K562 (cell line): ENCODE measurements around the gene RSRC1. TPM values are rescaled to one million over a fixed set of nuclear protein-coding genes. Genes with fewer than 3 reads are reported as not detected.

Source experiments
- BRCA1 ChIP-seq, 2 experiments: fragments of 450-650 bp in 1 of 2; sonication (generic) in 1 of 2; formaldehyde crosslinking in 1 of 2; IDR thresholded peaks; 2 replicates each; pipeline versions ENCODE4 v1.5.0 to v1.6.1; 2017 to 2020; ENCODE audit warnings: mild to moderate bottlenecking in 1 of 2, missing genetic modification reagents in 1 of 2
- CTCF ChIP-seq, 3 experiments: IDR thresholded peaks in 2 of 3; conservative IDR thresholded peaks in 1 of 3; 2 replicates each; pipeline ENCODE4 v1.5.1; 2011 to 2012; ENCODE audit warnings: low read length in 3 of 3, mild to moderate bottlenecking in 3 of 3, control low read depth in 2 of 3, improper control_type of control experiment in 1 of 3, inconsistent platforms in 1 of 3, low read depth in 1 of 3, mixed read lengths in 1 of 3, moderate library complexity in 1 of 3; ENCODE audit not compliant: insufficient read depth in 2 of 3
- HBP1 ChIP-seq: fragments of 450-650 bp; formaldehyde crosslinking; IDR thresholded peaks from 2 replicates; pipeline ENCODE4 v1.4.0; 2022; ENCODE audit warnings: missing genetic modification characterization
- JUN ChIP-seq, 2 experiments: sonication (generic) in 1 of 2; formaldehyde crosslinking in 1 of 2; IDR thresholded peaks; 2 replicates each; pipeline versions ENCODE4 v1.6.1 to v1.8.0; 2012 to 2022; ENCODE audit warnings: borderline replicate concordance in 2 of 2, mild to moderate bottlenecking in 2 of 2, improper control_type of control experiment in 1 of 2, low read depth in 1 of 2, low read length in 1 of 2, missing genetic modification reagents in 1 of 2
- MYC ChIP-seq, 2 experiments: fragments of 250-450 bp in 1 of 2; sonication (Bioruptor Pico) in 1 of 2; IDR thresholded peaks; 2 replicates each; pipeline versions ENCODE4 v1.5.1 to v1.6.1; 2012 to 2021; ENCODE audit warnings: low read depth in 2 of 2, borderline replicate concordance in 1 of 2, improper control_type of control experiment in 1 of 2, low read length in 1 of 2, mild to moderate bottlenecking in 1 of 2, moderate library complexity in 1 of 2
- NR3C1 ChIP-seq: sonication (generic); formaldehyde crosslinking; IDR thresholded peaks from 2 replicates; pipeline ENCODE4 v1.8.1; 2022; ENCODE audit warnings: missing genetic modification reagents
- RFX7 ChIP-seq: fragments of 250-450 bp; sonication (Bioruptor Pico); IDR thresholded peaks from 2 replicates; pipeline ENCODE4 v1.5.1; 2021; ENCODE audit warnings: mild to moderate bottlenecking
- SMAD2 ChIP-seq: fragments of 150-350 bp; IDR thresholded peaks from 2 replicates; pipeline ENCODE4 v1.6.1; 2014; ENCODE audit warnings: low read depth, mild to moderate bottlenecking, low read length
- TEAD1 ChIP-seq, 2 experiments: fragments of 450-650 bp in 1 of 2; sonication (generic) in 1 of 2; formaldehyde crosslinking; IDR thresholded peaks; 2 replicates each; pipeline versions ENCODE4 v1.4.0 to v1.8.0; 2020 to 2022; ENCODE audit warnings: mild to moderate bottlenecking in 2 of 2, missing genetic modification reagents in 1 of 2
- TRIM28 ChIP-seq: fragments of 450-650 bp; IDR thresholded peaks from 2 replicates; pipeline ENCODE4 v1.6.1; 2017
- ZBTB12 ChIP-seq: fragments of 250-450 bp; sonication (Bioruptor Pico); IDR thresholded peaks from 2 replicates; pipeline ENCODE4 v1.4.0; 2020
- ZBTB34 ChIP-seq: fragments of 250-450 bp; sonication (Bioruptor Pico); IDR thresholded peaks from 2 replicates; pipeline ENCODE4 v1.8.0; 2021; ENCODE audit warnings: mild to moderate bottlenecking, moderate library complexity
- ZFP91 ChIP-seq: sonication (generic); formaldehyde crosslinking; IDR thresholded peaks from 2 replicates; pipeline ENCODE4 v1.8.0; 2022; ENCODE audit warnings: mild to moderate bottlenecking, missing genetic modification reagents
- ZNF253 ChIP-seq: fragments of 250-450 bp; sonication (Bioruptor Pico); conservative IDR thresholded peaks from 2 replicates; pipeline ENCODE4 v1.6.1; 2021; ENCODE audit warnings: mild to moderate bottlenecking
- ZNF384 ChIP-seq: IDR thresholded peaks from 2 replicates; pipeline ENCODE4 v1.6.1; 2012; ENCODE audit warnings: low read depth, low read length, improper control_type of control experiment
- ZNF408 ChIP-seq: fragments of 250-450 bp; sonication (Bioruptor Pico); IDR thresholded peaks from 2 replicates; pipeline ENCODE4 v1.4.0; 2020; ENCODE audit warnings: low read depth, mild to moderate bottlenecking, moderate library complexity
- ZNF431 ChIP-seq: sonication (generic); formaldehyde crosslinking; IDR thresholded peaks from 2 replicates; pipeline ENCODE4 v1.8.0; 2022; ENCODE audit warnings: mild to moderate bottlenecking, missing genetic modification reagents
- ZNF436 ChIP-seq: fragments of 250-450, 450-650 bp; sonication (Bioruptor Pico); formaldehyde crosslinking; IDR thresholded peaks from 2 replicates; pipeline ENCODE4 v1.7.0; 2020; ENCODE audit warnings: mild to moderate bottlenecking
- ZSCAN32 ChIP-seq: fragments of 450-650 bp; formaldehyde crosslinking; IDR thresholded peaks from 2 replicates; pipeline ENCODE4 v1.4.0; 2020; ENCODE audit warnings: mild to moderate bottlenecking, moderate library complexity
- polyA plus RNA-seq, 8 experiments: library from polyadenylated mRNA; depleted of rRNA in 4 of 8; stranded (reverse) in 5 of 8; unstranded in 3 of 8; fragments of >200 nt; fragmentation: Nextera tagmentation in 2 of 8; fragmentation: Illumina TruSeq in 1 of 8; extraction: Ambion mirVana in 2 of 8; extraction: Trizol in 1 of 8; gene quantifications; 2 replicates each; pipeline versions ENCODE4 v1.2.1 to v1.2.3, GENCODE V29; 2011 to 2014; ENCODE audit warnings: inconsistent platforms in 1 of 8, missing spikeins in 1 of 8
- total RNA-seq, 7 experiments: library from RNA; depleted of rRNA in 6 of 7; stranded (reverse); fragments of >200 nt in 6 of 7; fragmentation: Illumina TruSeq in 2 of 7; extraction: Trizol in 2 of 7; gene quantifications; 2 replicates each; pipeline versions ENCODE4 v1.2.1 to v1.2.3, GENCODE V29; 2011 to 2021; ENCODE audit warnings: low replicate concordance in 1 of 7

Gene RSRC1
- total and polyA plus RNA-seq, 9 of the 15 experiments (the other 6 are each of a cell fraction or from before 2014, with no cell fraction given), result 19.3 to 128 (median 75.5) TPM

GRCh38 chr3:158434412-158435038 lies 324.6 kb downstream of the RSRC1 start (continued):
- TF ChIP-seq ZNF253 (no peak), ZFP91 (CRISPR knock-in tag) (no peak), ZNF436 (CRISPR knock-in tag) (no peak), NR3C1 (CRISPR knock-in tag) (no peak), TEAD1 (CRISPR knock-in tag; IDR thresholded peaks at IDR 0.05) (peak in 1 of 2 experiments; percentile 67; a peak in 1 of 4 replicates), SMAD2 (no peak), MYC (IDR thresholded peaks at IDR 0.05; ENCODE audit: low read depth, low read length) (0 out of 2 replicates have a peak, but pooled peaks have one; percentile 12), MYC (CRISPR knock-in tag; IDR thresholded peaks at IDR 0.05; ENCODE audit: borderline replicate concordance, low read depth) (no peak), ZNF431 (CRISPR knock-in tag) (no peak), ZNF408 (CRISPR knock-in tag) (no peak), RFX7 (CRISPR knock-in tag) (no peak), JUN (IDR thresholded peaks at IDR 0.05; ENCODE audit: borderline replicate concordance, low read depth, low read length) (no peak), JUN (CRISPR knock-in tag; IDR thresholded peaks at IDR 0.05; ENCODE audit: borderline replicate concordance) (no peak), BRCA1 (IDR thresholded peaks at IDR 0.05) (no peak), BRCA1 (CRISPR knock-in tag; IDR thresholded peaks at IDR 0.05) (no peak), ZBTB12 (CRISPR knock-in tag) (no peak), ZSCAN32 (CRISPR knock-in tag) (no peak), ZNF384 (no peak), CTCF (IDR thresholded peaks at IDR 0.05 in 2 of 3, conservative IDR thresholded peaks at IDR 0.05 in 1 of 3; ENCODE audit: insufficient read depth in 2 of 3, low read depth in 1 of 3, low read length in 3 of 3) (peak; percentile 55 to 85 (median 67)), HBP1 (no peak), TRIM28 (no peak), ZBTB34 (CRISPR knock-in tag) (no peak)
